ENCODE measurements around the gene DRD3. TPM values are rescaled to one million over a fixed set of nuclear protein-coding genes. Genes with fewer than 3 reads are reported as not detected.

The DRD3 gene
- total and polyA plus RNA-seq, 2 donors (not counting 3 experiments of a cell fraction or from before 2014, with no cell fraction given): not detected

DNA sequence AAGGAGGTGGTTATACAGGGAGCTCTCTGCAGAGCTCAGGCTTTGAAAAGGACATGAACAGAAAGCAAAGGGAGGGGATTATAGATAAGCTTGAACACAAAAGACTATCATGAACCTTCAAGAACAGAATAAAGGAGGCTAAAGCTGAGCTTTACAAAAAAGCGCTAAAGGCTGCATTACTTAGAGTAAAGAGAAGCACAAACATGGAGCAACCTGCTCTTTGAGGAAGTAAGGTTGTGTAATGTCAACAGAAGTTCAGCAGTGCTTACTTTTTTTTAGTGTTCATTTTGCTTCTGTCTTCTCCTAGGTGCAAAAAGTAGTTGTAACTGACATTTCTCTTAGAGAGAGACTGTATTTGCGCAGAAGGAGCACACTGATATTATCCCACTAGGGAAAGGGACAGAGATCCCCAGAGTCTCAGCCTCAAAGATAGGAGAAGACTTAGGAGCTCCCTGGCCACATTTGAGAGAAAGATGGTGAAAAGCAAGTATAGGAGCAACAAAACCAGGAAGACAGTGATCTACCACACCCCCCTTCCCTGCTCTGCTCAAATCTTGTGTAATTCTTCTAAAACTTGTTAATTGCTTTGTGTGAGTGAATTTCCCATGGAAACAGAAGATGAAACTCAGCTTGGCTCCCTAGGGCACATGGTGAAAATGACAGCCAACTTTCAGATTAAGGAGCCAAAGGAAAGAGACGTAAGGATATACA, 67.6 kb downstream of the DRD3 start:
- Histone ChIP-seq H3K4me2 (ENCODE audit: insufficient read depth, low read length) (no peak overlapping the region), H2AFZ (ENCODE audit: low read depth, low read length) (no peak overlapping the region), H3K9me1 (replicated peaks; ENCODE audit: control insufficient read depth, extremely low read depth, insufficient read depth, low read length) (no peaks in the 10 kb centered on the region), H3K27me3 (ENCODE audit: control insufficient read depth in 2 of 2, insufficient read depth in 2 of 2, low read length in 2 of 2) (no peaks in the 10 kb centered on the region), H4K20me1 (replicated peaks; ENCODE audit: control insufficient read depth, extremely low read depth, insufficient read depth, low read length) (no peaks in the 10 kb centered on the region), H3K4me1 (ENCODE audit: control insufficient read depth, extremely low read depth, insufficient read depth, low read length) (peaks cover 7% of the 10 kb centered on the region), H3K79me2 (ENCODE audit: control insufficient read depth, insufficient read depth, low read length) (no peaks in the 10 kb centered on the region), H3K27ac (ENCODE audit: insufficient read depth, low read depth, low read length) (no peak overlapping the region), H3K36me3 (ENCODE audit: control insufficient read depth in 2 of 2, extremely low read depth in 1 of 2, insufficient read depth in 2 of 2, low read length in 2 of 2) (no peaks in the 10 kb centered on the region), H3K4me3 (replicated peaks in 1 of 3; ENCODE audit: insufficient read depth in 1 of 3, low read depth in 1 of 3, low read length in 3 of 3) (no peak overlapping the region), H3K9ac (replicated peaks; ENCODE audit: extremely low read depth, insufficient read depth, low read length) (no peak overlapping the region), H3K9me3 (replicated peaks; ENCODE audit: control insufficient read depth, insufficient read depth, low read length) (no peaks in the 10 kb centered on the region)
- CTCF ChIA-PET: interaction anchor here (1.4 kb wide), 1 partner anchor 11 kb away, joined by 3 read pairs; no protein-coding TSS in a partner anchor
- BruUV-seq (replicated peaks): no TSS peak
- no peak for FAIRE-seq
- POLR2A ChIA-PET: no interaction called here
- no peak for DNase-seq (ENCODE audit: low read depth, low spot score)
- dilution Hi-C loops (cut with MboI; ENCODE audit: extremely low pct_ligation_motif_present, low sequenced_read_pairs) (no loop called here), intact Hi-C loops (cut with micrococcal nuclease) (no loop called here)
- TF ChIP-seq JUN (IDR thresholded peaks at IDR 0.05; ENCODE audit: borderline replicate concordance, insufficient read depth, insufficient read length, low read depth) (no peak), POLR2AphosphoS5 (IDR thresholded peaks at IDR 0.05; ENCODE audit: insufficient read depth, low read depth, low read length) (no peak), EZH2 (IDR thresholded peaks at IDR 0.05; ENCODE audit: borderline replicate concordance, low read depth, low read length, severe bottlenecking) (no peak), FOS (IDR thresholded peaks at IDR 0.05; ENCODE audit: borderline replicate concordance, insufficient read depth, low read length) (no peak), MYC (IDR thresholded peaks at IDR 0.05; ENCODE audit: low read depth, low read length) (no peak), GATA2 (IDR thresholded peaks at IDR 0.05; ENCODE audit: insufficient read depth, insufficient read length, low read depth, low read length) (no peak), POLR2A (IDR thresholded peaks at IDR 0.05; ENCODE audit: low read depth, low read length) (no peak)
- TF ChIP-seq, protein P1, sequence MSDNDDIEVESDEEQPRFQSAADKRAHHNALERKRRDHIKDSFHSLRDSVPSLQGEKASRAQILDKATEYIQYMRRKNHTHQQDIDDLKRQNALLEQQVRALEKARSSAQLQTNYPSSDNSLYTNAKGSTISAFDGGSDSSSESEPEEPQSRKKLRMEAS (IDR thresholded peaks at IDR 0.05; ENCODE audit: insufficient read depth, insufficient read length): no peak
- TF ChIP-seq, protein P2, sequence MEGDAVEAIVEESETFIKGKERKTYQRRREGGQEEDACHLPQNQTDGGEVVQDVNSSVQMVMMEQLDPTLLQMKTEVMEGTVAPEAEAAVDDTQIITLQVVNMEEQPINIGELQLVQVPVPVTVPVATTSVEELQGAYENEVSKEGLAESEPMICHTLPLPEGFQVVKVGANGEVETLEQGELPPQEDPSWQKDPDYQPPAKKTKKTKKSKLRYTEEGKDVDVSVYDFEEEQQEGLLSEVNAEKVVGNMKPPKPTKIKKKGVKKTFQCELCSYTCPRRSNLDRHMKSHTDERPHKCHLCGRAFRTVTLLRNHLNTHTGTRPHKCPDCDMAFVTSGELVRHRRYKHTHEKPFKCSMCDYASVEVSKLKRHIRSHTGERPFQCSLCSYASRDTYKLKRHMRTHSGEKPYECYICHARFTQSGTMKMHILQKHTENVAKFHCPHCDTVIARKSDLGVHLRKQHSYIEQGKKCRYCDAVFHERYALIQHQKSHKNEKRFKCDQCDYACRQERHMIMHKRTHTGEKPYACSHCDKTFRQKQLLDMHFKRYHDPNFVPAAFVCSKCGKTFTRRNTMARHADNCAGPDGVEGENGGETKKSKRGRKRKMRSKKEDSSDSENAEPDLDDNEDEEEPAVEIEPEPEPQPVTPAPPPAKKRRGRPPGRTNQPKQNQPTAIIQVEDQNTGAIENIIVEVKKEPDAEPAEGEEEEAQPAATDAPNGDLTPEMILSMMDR (IDR thresholded peaks at IDR 0.05; ENCODE audit: extremely low read depth in 1 of 2, insufficient read depth in 1 of 2, low read depth in 1 of 2, low read length in 2 of 2): no peak
